ENCODE results near the gene PTPRB.
A peak's percentile ranks its signal among the peaks of the same experiment; 100 is the strongest.

Gene PTPRB

DNA sequence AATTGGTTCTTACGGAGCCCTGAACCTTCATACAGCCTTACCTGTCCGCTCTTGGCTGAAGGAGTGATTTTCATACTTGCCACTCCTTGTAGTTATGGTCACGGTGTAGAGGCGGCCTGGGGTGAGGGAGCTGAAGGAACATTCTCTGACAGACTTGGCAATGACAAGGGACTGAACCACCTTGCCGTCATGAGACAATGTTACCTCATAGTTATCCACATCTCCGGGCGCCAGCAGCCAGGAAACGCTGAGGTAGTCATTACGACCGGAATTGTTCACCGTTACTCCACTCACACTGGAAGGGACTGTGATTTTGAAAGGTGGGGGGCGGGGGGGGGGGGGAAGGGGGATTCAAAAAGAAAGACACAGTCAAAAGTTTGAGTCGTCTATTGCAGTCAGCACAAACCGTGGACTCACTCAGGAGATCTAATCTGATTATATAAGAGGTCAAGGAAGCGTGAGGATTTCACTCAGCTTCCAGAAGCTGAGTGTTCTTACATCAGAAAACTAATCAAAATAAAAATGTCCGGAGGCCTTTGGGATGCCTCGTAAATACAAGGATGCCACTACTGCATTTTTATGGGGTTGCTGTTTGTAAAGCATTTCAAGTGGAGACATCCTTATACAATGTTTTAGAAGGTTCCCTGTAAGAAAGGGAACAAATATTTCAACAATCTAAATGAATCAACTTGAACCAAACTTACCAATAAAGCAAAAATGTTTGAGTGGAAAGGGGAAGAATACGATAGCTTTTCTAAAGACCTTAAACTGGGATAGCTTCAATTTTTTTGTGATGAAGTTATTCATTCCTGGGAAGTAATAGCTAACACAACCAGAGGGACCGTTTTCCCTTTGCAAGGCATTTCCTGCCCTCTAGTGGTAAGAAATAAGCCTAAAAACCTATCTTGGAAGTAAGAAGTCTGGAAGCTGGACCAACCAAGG is 60.6 kb downstream of the PTPRB start:
- TF ChIP-seq EP300 (IDR thresholded peaks at IDR 0.05; ENCODE audit: borderline replicate concordance) (no peak), RAD21 (IDR thresholded peaks at IDR 0.05; ENCODE audit: low read depth) (peak; percentile 98)
- TF ChIP-seq, protein P1, sequence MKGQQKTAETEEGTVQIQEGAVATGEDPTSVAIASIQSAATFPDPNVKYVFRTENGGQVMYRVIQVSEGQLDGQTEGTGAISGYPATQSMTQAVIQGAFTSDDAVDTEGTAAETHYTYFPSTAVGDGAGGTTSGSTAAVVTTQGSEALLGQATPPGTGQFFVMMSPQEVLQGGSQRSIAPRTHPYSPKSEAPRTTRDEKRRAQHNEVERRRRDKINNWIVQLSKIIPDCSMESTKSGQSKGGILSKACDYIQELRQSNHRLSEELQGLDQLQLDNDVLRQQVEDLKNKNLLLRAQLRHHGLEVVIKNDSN (IDR thresholded peaks at IDR 0.05) = no peak

DNA sequence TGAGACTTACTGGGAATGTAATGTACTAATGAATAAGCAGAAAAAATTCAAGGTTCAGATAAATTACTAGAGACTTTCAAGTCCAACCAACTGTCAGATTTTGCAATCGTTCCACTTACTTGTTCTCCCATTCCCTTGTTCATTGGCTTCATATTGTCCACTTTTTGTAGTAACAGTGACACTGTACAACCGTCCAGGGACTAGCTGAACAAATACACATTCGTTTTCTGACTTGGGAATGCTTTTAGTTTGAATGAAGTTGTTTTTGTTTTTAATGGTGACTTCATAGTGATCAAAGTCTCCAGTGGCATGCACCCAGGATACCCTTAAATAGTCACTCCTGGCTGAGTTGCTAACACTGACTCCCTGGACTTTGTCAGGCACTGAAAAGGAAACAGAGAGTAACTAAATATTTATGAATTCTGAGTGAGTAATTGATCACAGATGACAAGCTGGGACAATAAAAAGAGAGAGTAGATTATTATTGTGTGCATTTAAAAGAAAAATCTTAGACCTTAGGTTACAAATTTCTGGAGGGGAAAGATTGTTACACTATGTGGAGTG is 65.4 kb downstream of the PTPRB start:
- no peak for TF ChIP-seq EP300 (IDR thresholded peaks at IDR 0.05; ENCODE audit: borderline replicate concordance)

DNA sequence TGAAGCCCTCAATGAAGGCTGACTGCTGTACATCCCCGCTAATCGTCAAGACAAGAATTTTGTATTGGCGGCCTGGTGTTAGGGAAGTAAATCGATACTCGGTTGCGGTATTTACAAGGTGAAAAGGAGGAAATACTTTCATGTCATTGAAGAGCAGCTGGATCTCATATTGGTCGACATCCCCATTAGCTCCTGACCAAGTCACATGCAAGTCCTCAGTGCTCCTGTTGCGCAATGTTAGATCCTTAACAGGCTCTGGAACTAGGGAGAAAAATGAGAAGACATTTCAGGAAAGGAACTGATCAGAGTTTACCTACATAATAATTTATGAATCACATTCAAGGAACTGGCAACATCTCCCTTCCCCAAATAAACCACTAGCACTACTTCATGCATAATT is 66.2 kb downstream of the PTPRB start:
- peak; percentile 91 for TF ChIP-seq CEBPB (IDR thresholded peaks at IDR 0.05)
- TF ChIP-seq ZBTB7A (IDR thresholded peaks at IDR 0.05; ENCODE audit: low read depth) = no peak
- TF ChIP-seq NFIC (IDR thresholded peaks at IDR 0.05) = no peak
- TF ChIP-seq, protein P2, sequence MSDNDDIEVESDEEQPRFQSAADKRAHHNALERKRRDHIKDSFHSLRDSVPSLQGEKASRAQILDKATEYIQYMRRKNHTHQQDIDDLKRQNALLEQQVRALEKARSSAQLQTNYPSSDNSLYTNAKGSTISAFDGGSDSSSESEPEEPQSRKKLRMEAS (IDR thresholded peaks at IDR 0.05) = no peak
- no peak for TF ChIP-seq TAF1 (IDR thresholded peaks at IDR 0.05; ENCODE audit: low read depth)

DNA sequence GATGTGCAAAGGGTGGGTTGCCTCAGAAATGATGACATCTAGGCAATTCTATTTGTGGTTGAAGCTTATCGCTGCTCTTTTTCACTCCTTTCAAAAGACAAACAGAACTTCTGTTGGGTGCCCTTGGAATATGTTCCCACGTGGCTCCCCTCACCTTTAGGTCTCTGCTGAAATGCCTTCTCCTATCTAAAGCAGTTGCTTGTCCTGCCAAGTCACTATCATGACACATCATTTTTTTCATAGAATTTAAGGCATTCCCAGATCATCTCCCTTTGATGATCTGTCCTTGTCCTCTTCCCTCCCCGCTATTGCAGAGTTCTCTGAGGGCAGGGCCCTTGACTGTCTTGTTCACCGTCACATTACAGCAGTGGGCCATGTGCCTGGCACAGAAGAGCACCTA is 75.7 kb downstream of the PTPRB start:
- no peak for TF ChIP-seq CEBPB (IDR thresholded peaks at IDR 0.05)
- TF ChIP-seq, protein P3, sequence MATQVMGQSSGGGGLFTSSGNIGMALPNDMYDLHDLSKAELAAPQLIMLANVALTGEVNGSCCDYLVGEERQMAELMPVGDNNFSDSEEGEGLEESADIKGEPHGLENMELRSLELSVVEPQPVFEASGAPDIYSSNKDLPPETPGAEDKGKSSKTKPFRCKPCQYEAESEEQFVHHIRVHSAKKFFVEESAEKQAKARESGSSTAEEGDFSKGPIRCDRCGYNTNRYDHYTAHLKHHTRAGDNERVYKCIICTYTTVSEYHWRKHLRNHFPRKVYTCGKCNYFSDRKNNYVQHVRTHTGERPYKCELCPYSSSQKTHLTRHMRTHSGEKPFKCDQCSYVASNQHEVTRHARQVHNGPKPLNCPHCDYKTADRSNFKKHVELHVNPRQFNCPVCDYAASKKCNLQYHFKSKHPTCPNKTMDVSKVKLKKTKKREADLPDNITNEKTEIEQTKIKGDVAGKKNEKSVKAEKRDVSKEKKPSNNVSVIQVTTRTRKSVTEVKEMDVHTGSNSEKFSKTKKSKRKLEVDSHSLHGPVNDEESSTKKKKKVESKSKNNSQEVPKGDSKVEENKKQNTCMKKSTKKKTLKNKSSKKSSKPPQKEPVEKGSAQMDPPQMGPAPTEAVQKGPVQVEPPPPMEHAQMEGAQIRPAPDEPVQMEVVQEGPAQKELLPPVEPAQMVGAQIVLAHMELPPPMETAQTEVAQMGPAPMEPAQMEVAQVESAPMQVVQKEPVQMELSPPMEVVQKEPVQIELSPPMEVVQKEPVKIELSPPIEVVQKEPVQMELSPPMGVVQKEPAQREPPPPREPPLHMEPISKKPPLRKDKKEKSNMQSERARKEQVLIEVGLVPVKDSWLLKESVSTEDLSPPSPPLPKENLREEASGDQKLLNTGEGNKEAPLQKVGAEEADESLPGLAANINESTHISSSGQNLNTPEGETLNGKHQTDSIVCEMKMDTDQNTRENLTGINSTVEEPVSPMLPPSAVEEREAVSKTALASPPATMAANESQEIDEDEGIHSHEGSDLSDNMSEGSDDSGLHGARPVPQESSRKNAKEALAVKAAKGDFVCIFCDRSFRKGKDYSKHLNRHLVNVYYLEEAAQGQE (IDR thresholded peaks at IDR 0.05; ENCODE audit: low read depth) = no peak
- no peak for TF ChIP-seq TAF1 (IDR thresholded peaks at IDR 0.05; ENCODE audit: low read depth)
- no peak for TF ChIP-seq YY1 (IDR thresholded peaks at IDR 0.05; ENCODE audit: low read depth)
- TF ChIP-seq TEAD4 (IDR thresholded peaks at IDR 0.05) = no peak
- no peak for TF ChIP-seq ZBTB7A (IDR thresholded peaks at IDR 0.05; ENCODE audit: low read depth)
- TF ChIP-seq TCF12 (IDR thresholded peaks at IDR 0.05; ENCODE audit: low read depth) = no peak
- no peak for TF ChIP-seq RAD21 (IDR thresholded peaks at IDR 0.05; ENCODE audit: low read depth)

DNA sequence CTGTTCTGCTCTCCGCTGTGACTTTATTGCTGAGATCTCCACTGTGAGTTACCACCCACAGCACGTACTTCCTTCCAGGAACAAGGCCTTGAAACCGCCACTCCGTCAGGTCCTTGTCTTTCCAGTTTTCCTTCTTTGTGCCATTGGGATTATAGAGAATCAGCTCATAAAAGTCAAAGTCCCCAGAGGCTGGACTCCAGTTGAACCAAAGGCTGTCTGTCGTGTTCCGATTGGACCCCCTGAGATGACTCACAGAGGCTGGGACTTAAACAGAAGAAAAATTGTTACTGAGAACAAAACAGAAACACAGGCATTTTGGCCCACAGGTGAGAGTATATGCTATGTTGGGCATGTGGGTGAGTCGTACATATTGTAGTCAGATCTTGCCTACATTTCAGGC is 76.6 kb downstream of the PTPRB start:
- TF ChIP-seq NFIC (IDR thresholded peaks at IDR 0.05) = no peak

DNA sequence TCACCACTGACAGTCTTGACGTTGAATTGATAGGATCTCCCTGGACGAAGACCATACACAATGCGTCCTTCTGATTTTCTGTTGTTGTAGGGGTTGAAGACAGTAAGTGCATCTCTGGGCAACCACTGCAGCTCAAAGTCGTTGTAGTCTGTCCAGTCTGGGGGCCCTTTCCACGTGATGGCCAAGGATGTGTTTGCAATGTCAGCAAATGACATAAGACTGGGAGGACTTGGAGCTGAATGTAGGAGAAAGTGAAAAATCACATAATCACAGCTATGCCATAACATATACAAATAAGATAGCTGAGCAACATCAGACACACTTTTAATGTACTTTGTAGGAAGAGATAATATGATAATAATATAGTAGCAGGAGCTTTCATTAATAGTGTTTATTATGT is 77.8 kb downstream of the PTPRB start:
- TF ChIP-seq CEBPB (IDR thresholded peaks at IDR 0.05) = no peak
- no peak for TF ChIP-seq CREB1 (IDR thresholded peaks at IDR 0.05; ENCODE audit: low read depth)
- TF ChIP-seq, protein P1 (IDR thresholded peaks at IDR 0.05) = no peak
- TF ChIP-seq, protein P3 (IDR thresholded peaks at IDR 0.05; ENCODE audit: low read depth) = no peak
- no peak for TF ChIP-seq TEAD4 (IDR thresholded peaks at IDR 0.05)
- no peak for TF ChIP-seq NFIC (IDR thresholded peaks at IDR 0.05)
- TF ChIP-seq TCF12 (IDR thresholded peaks at IDR 0.05; ENCODE audit: low read depth) = no peak
- no peak for TF ChIP-seq YY1 (IDR thresholded peaks at IDR 0.05; ENCODE audit: low read depth)
- TF ChIP-seq FOXM1 (IDR thresholded peaks at IDR 0.05; ENCODE audit: borderline replicate concordance, low read depth) = no peak
- TF ChIP-seq RAD21 (IDR thresholded peaks at IDR 0.05; ENCODE audit: low read depth) = no peak
- TF ChIP-seq TAF1 (IDR thresholded peaks at IDR 0.05; ENCODE audit: low read depth) = no peak
- TF ChIP-seq, protein P2 (IDR thresholded peaks at IDR 0.05) = no peak
- TF ChIP-seq EGR1 (IDR thresholded peaks at IDR 0.05) = no peak
- TF ChIP-seq EP300 (IDR thresholded peaks at IDR 0.05; ENCODE audit: borderline replicate concordance) = no peak
- no peak for TF ChIP-seq ZBTB7A (IDR thresholded peaks at IDR 0.05; ENCODE audit: low read depth)
